GM19328 (cell line): ENCODE measurements around the gene FRZB.

Experiments
- ATAC-seq: cut with Tn5 transposase; IDR thresholded peaks from one replicate; pipeline ENCODE4 v1.9.1; 2021; ENCODE audit warnings: mild to moderate bottlenecking, moderate library complexity; ENCODE audit not compliant: unreplicated experiment

FRZB gene

GRCh38 chr2:182804128-182804527 is 62.3 kb downstream of the FRZB start:
- no peak for ATAC-seq

GRCh38 chr2:182798736-182799135 is 67.7 kb downstream of the FRZB start:
- ATAC-seq, result no peak

GRCh38 chr2:182792441-182792840 is 74.0 kb downstream of the FRZB start:
- no peak for ATAC-seq

GRCh38 chr2:182784777-182785176 is 81.7 kb downstream of the FRZB start:
- no peak for ATAC-seq

- no peak for ATAC-seq
Measured at GRCh38 chr2:182784058-182784706, 82.3 kb downstream of the FRZB start.
